DMS153 treated with DMSO at 0.1 percent for 48 hours (cell line): Measurements from ENCODE around the gene PARP3.

Experiments
- DNase-seq: peaks from one replicate; lab custom pipeline; 2025; ENCODE audit not compliant: unreplicated experiment; lab: John Stamatoyannopoulos, UW

The PARP3 gene

GRCh38 chr3:51947215-51947900 lies 5.2 kb downstream of the PARP3 start:
- no peak for DNase-seq

DNA sequence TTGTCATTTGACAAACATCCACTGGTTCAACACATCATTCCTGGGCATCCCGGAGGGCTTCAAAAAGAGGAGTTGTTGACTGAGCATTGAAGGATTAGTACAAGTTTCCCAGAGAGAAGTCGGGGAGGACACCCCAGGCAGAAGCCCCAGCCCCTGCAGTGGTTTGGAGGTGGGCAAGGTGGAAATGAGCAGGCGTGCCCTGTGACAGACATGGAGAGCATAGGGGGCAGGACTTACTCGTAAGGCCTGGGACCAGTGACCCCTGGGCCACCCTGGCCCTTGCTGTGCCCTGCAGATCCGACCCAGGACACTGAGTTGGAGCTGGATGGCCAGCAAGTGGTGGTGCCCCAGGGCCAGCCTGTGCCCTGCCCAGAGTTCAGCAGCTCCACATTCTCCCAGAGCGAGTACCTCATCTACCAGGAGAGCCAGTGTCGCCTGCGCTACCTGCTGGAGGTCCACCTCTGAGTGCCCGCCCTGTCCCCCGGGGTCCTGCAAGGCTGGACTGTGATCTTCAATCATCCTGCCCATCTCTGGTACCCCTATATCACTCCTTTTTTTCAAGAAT lies 5.9 kb downstream of the PARP3 start:
- no peak for DNase-seq

DNA sequence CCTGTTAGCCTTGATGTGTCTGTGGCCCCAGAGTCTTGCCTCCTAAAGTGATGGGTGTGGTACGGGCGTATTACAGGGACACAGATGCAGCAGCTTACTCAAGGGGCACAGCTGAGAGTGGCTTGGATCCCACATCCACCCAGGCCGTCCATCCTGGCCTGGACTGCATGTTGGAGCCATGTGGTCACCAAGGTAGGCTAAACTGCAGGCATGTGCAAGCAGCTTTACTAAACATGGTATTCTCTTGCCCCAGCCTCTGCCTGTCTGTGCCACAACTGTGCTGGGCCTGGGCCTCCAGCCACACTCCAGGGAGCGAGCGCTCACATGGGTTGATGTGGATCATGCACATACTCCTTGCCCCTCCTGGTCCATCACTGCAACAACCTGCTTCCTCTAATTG lies 7.0 kb downstream of the PARP3 start:
- DNase-seq, result no peak

GRCh38 chr3:51950899-51951298 lies 8.7 kb downstream of the PARP3 start:
- DNase-seq, result no peak

DNA sequence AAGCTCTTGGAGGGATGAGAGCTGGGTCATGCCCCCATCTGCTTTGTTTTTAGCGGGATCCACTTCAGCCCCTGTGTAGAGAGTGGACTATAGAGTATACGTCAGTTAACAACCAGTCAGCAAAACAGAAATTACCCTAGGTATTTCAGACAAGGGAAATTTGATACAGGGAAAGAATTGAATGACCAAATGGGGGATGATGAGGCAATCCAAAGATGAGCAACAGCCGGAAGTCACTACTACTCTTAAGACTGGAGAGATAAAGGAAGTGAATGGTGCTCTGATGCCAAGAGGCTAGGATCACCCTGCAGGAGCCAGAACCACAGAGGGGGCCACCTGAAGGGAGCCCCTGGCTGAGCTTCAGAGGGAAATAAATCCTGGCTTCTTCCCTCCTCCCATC lies 11.3 kb downstream of the PARP3 start:
- DNase-seq, result peak; percentile 17

DNA sequence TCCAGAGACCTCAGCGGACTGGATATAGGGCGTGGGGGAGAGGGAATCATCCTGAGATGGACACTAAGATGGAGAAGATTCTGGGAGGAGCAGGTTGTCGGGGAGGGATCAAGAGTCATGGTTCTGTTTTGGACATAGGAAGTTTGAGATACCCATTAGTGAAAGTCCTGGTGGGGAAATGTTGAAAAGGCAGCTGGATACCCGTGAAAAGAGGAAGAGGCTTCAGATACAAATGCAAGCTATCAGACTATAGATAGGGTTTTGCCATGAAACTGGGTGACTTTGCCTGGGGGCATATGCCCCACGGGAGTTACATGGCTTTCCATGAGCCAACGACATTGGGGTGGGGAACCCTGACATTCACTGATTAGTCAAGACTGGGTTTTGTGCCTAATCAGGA lies 11.9 kb downstream of the PARP3 start:
- no peak for DNase-seq

- no peak for DNase-seq
Observed at GRCh38 chr3:51954713-51955112, 12.6 kb downstream of the PARP3 start.

DNA sequence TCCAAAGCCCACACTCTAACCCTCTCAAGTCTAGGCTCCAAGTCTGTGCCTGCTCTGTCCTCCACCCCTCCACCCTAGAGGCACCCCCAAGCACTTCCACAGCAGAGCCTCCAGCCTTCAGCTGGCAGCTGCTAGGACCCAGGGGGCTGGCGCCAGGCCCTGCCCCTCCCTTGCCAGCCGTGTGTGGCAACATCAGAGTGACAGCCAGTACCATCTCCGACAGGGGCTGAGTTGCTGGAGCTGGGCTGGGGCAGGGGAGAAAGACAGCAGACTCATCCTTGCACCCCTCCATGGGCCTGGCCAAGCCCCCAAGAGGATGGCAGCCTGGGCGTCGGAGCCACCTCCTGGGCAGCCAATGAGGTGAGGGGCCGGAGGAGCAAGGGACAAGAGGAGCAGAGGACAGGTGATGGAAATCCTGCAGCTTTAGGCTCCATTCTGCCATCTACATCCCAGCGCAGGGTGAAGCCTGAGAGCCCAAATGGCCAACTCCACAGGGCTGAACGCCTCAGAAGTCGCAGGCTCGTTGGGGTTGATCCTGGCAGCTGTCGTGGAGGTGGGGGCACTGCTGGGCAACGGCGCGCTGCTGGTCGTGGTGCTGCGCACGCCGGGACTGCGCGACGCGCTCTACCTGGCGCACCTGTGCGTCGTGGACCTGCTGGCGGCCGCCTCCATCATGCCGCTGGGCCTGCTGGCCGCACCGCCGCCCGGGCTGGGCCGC lies 13.2 kb downstream of the PARP3 start, which contains the start of gene GPR62:
Gene GPR62 (plus strand): TSS at position 207 of the 718 bp plus-strand sequence. CDS start 272 bp downstream, at position 479.
- no peak for DNase-seq

GRCh38 chr3:51955893-51956770 lies 14.0 kb downstream of the PARP3 start:
- no peak for DNase-seq

DNA sequence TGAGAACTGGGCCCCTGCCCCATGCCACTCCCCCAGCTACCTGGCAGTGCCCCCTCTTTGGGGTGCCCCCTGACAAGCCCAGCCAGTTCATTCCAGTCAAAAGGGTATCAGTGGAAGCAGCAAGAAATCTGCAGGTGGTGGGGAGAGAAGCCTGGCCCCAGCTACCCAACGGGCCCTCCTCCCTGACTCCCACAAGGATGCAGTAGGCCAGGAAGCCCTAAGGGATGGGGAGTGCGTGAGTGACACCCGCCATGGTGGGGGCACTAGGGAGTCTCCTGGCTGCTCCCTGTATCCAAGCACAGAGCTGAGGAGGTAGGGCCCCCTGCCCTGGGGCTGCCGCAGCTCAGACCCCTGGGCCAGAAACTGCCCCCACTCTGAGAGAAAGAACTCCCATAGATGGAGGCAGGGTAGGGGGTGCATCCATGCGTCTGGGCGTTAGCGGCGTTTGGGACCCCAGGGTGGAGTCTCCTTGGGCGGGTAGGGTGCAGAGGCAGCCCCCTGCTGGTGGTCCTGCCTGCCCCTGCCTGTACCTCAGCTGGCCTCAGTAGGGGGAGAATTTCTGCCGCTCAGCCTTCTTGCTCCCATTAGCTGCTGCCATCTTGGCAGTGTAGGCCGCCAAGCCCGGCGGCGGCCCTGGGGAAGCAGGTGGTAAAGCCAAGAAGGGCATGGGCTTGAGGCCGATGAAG lies 15.5 kb downstream of the PARP3 start:
- no peak for DNase-seq

DNA sequence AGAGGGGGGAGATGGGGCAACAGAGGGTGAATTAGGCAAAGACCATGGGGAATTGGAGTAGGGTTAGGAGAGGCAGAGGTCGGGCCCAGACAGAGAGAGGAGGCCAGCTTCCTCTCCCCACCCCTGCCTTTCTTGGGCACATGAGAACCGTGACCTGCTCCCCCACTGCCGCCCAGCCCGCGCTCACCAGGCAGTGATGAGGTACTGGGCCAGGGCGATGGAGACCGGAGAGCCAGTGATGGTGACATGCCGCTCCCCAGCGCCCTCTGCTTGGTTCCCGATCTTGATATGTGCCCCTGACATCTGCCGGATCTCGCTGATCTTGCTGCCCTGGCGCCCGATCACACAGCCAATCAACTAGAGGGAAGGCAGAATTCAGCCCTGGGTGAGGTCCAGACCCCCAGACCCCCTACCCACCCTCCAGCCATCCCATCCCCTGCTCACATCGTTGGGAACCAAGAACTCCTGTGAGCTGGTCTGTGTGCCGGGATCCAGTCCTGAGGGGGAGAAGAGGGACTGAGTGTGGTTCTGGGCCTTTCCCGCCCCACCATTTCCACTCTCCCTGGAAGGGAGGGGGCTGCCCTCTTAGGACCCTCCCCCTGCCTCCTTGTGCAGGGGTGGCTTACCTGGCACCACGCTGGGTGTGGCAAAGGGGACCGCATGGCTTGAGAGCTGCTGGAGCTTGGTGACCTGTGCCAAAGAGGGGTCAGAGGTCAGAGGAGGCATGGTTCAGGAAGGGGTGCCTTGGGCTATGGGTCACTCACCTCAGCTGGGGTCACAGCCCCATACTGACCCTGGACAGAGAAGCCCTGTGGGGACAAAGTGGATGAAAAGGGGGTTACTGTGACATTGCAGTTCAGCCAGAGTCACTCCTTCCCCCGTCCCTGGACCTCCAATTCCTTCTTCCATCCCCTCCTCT lies 16.7 kb downstream of the PARP3 start:
- DNase-seq, result no peak

- DNase-seq, result no peak
Observed at GRCh38 chr3:51959651-51960050, 17.5 kb downstream of the PARP3 start.

- no peak for DNase-seq
Observed at GRCh38 chr3:51960386-51960785, 18.2 kb downstream of the PARP3 start.

- DNase-seq, result no peak
Observed at GRCh38 chr3:51961011-51961410, 18.8 kb downstream of the PARP3 start.

GRCh38 chr3:51961602-51962569 lies 19.7 kb downstream of the PARP3 start:
- DNase-seq, result no peak

DNA sequence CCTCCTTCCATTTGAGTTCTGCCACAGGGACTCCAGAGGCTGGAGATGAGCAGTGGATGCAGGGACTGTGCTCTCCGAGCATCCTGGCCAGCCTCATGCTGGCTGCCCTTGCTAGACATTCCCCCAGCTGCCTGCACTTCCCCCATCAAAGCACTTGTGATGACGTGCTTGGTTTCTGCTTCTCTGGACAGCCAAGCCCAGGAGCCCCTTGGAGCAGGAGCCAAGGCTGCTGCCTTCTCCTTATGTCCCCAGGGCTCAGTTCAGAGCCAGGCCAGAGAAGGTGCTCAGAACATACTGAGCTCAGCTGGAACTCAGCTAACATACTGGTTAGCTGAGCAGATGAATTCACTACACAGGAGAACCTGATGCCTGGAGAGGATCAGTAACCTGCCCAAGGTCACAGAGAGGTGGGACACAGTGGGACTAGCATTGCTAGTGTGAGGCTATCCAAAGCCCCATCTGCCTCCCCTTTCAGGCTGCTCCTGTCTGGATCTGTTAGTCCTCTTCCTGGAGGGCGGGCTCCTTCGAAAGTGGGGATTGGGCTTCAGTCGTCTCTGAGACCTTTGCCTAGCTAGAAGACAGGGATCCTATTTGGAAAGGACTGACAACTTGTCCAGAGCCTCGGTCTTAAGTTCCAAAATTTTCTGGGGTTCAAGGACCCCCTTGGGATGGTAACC lies 20.8 kb downstream of the PARP3 start:
- no peak for DNase-seq

DNA sequence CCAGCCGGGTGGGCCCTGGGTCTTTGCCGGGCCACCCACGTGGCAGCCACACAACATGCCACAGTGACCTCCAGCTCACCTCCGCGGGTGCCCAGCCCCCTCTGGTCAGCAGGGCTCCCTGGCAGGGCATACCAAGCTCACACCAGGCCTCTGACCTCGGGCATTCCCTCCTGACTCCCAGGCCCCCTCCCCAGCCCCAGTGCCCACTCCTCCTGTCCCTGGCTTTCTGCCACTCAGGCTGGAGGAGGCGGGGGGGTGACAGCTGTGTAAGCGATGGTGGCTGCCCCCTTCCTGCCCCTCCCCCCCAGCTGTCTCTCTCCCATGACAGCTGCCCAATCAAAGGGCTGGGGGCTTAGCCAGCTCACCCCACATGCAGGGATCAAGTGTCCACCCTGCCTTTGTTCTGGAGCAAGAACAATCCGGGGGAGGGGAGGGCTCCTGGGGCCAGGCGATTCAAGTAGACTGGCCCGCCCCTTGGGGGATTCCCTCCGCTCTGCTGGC lies 21.8 kb downstream of the PARP3 start:
- DNase-seq, result no peak

- no peak for DNase-seq
Observed at GRCh38 chr3:51964521-51964920, 22.4 kb downstream of the PARP3 start.
